COR-L47 (cell line): ENCODE measurements around the gene ARHGAP6.

Experiments
- DNase-seq: peaks from one replicate; lab custom pipeline; 2025; lab: John Stamatoyannopoulos, UW

Gene ARHGAP6

DNA sequence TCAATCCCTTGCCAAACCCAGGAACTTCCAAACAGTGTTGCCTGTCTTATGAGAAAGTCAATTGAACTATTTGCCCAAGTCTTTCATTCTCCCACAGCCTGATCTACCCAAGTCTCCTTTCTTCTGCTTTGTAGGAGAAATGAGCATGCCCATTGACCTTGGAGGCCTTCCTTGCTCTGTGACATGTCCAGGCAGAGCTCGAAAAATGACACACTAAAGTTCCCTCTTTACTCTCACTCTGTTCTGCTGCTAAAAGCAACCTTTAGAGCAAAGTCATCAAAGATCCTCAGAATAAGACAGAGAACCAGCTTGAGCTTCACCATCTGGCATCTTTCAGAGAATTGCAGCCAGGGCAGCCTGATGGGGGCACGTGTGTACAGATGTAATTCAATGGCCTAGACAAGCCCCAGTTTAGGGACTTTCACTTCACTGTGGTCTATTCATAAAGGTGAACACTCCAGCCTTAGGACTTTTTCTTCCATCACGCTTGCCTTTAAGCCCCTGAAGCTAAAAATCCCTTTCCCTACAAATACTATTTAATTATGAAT is 236.1 kb downstream of the ARHGAP6 start:
- no peak for DNase-seq

GRCh38 chrX:11427453-11428071 is 238.2 kb downstream of the ARHGAP6 start:
- no peak for DNase-seq

DNA sequence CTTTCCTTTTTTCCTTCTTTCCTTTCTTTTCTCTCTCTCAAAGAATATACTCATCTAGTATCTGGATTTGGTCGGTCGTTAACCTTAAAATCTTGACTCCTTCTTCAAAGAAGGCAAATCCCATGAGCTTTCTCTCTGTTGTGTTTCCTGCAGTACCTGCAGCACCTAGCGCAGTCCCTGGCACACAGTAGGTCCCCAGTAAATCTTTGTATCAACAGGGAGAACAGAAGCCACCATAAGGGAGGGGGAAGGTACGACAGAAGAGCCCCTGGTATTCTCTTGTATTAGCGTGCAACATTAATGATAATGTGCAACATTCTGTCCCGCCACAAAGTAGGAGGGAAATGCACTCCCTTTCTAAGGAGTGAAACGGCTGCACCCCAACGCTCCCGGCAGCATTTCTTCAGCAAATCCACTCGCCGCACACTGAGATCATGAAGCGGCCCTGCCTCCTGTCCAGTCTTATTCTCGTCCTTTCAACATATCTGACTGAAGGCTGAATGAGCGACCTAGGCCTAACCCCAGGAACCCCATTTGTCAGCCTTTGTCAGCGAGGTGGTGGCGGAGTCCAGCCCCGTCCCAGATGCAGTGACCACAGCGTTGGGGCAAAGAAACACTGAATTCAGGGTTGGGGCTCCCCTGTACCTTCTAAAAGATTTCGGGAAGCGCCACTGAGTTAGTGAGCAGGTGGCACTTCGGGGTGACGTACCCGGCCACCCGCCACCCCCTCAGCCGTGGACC is 238.8 kb downstream of the ARHGAP6 start:
- DNase-seq: no peak

GRCh38 chrX:11424903-11425674 is 240.6 kb downstream of the ARHGAP6 start:
- no peak for DNase-seq

DNA sequence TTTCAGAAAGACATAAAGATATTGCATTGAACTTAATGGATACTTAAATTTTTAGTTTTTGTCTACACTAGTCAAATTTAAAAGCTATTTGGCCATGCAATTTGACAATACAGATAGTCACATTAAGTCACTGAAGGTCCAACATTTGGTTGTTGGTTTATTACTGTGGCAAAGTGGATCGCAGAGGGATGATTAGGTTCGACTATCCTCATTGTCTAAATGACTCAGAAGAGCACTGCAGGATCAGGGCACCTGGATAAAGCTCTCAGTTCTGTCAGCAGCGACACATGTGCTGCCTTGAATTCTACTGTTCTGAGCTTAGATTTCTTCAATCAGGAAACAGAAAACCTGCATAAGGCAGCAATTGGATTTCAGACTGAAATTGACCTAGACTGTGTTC is 241.8 kb downstream of the ARHGAP6 start:
- DNase-seq: no peak

- DNase-seq: no peak
These were observed 242.3 kb downstream of the ARHGAP6 start for GRCh38 chrX:11423362-11423818.

DNA sequence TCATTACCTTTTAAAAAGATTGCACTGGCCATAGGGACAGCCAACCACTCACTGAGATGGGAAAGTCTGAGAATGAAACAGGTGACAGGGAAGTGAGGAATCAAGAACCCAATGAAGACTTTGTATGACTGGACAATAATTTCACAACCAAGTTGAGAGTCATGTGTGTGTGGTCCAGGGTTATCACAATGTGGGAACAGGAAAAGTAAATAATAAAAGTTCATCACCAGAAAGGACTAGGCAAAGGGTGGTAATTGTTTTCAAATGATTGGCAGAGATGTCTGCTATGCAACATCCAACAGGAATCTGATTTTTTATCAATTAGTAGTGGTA is 243.2 kb downstream of the ARHGAP6 start:
- no peak for DNase-seq

- no peak for DNase-seq
These were observed 243.8 kb downstream of the ARHGAP6 start for GRCh38 chrX:11421805-11422524.

GRCh38 chrX:11420851-11421250 is 244.9 kb downstream of the ARHGAP6 start:
- DNase-seq: no peak

- no peak for DNase-seq
These were observed 246.6 kb downstream of the ARHGAP6 start for GRCh38 chrX:11419102-11419501.

GRCh38 chrX:11416600-11416999 is 249.1 kb downstream of the ARHGAP6 start:
- DNase-seq: no peak

DNA sequence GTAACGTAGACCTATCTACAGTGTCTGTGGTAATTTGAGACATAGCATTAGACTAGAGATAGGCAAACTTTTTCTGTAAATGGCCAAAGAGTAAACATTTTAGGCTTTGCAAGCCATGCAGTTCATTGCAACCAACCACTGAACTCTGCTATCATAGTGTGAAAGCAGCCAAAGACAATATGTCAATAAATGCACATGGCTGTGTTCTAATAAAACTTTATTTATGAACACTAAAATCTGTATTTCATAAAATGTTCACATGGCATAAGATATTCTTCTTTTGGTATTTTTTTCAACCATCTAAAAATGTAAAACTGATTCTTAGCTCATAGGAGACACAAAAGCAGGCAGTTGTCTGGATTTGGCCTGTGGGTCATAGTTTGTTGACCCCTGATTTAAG is 251.6 kb downstream of the ARHGAP6 start:
- DNase-seq: no peak

- no peak for DNase-seq
These were observed 252.8 kb downstream of the ARHGAP6 start for GRCh38 chrX:11412715-11413623.

DNA sequence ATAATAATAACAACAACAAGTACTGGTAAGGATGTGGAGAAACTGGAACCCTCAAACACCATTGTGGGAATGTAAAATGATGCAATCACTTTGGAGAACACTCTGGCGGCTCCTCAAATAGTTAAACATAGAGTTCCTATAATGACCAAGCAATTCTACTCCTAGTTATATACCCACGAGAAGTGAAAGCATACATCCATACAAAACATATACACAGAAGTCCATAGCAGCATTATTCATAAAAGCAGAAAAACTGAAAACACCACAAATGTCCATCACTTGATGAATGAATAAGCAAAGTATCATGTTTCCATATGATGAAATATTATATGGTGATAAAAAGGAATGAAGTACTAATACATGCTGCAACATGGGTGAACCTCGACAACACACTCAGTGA is 255.8 kb downstream of the ARHGAP6 start:
- DNase-seq: no peak

- DNase-seq: no peak
These were observed 256.9 kb downstream of the ARHGAP6 start for GRCh38 chrX:11408783-11409182.

DNA sequence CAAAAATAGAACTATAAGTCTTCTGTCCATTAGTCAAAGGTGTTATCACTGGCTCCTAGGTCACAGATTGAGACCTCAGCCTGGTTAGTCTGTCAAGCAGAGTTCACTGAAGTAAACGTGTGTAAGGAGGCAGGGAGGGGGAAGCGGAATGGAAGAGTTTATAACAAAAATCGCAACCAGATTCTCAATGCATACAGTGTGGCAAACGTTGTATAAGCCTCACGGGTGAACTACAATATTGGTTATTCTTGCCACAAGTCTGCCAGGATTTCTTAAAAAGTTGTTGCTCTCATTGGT is 257.7 kb downstream of the ARHGAP6 start:
- DNase-seq: no peak

GRCh38 chrX:11407331-11408108 is 258.2 kb downstream of the ARHGAP6 start:
- no peak for DNase-seq

- no peak for DNase-seq
These were observed 259.5 kb downstream of the ARHGAP6 start for GRCh38 chrX:11406109-11406765.

GRCh38 chrX:11403631-11404030 is 262.1 kb downstream of the ARHGAP6 start:
- DNase-seq: no peak

GRCh38 chrX:11401966-11402365 is 263.8 kb downstream of the ARHGAP6 start:
- no peak for DNase-seq
